Activated T-cell treated with anti-CD3 and anti-CD28 coated beads for 48 hours (primary cell): ENCODE data around the gene FBXW9.
"Not testable (repeated sequence)": the region's sequence is repeated elsewhere in the genome, so short reads cannot be mapped to it uniquely, and the experiment has no call there.

Experiments
- DNase-seq: peaks from one replicate; pipeline ENCODE4 v3.0.0-alpha.2; 2020; ENCODE audit warnings: low read depth

The FBXW9 gene

DNA sequence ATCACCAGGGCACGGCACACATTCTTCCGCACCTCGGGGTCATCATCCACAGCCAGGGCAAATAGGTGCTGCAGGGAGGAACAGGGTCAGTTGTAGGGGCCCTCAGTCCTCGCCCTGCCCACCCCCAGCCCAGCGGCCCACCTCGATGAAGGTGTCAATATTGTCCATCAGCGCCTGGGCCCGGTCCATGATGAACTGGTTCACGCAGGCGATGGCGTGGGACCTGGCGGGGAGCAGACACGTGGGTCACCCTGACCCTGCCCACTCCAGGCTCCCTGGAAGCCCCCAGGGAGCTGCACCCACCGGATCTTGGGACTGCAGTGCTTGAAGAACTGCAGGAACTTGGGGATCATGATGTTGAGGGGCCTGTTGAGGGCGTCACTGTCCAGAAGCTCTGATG is 18.7 kb upstream of the FBXW9 start:
- no peak for DNase-seq

DNA sequence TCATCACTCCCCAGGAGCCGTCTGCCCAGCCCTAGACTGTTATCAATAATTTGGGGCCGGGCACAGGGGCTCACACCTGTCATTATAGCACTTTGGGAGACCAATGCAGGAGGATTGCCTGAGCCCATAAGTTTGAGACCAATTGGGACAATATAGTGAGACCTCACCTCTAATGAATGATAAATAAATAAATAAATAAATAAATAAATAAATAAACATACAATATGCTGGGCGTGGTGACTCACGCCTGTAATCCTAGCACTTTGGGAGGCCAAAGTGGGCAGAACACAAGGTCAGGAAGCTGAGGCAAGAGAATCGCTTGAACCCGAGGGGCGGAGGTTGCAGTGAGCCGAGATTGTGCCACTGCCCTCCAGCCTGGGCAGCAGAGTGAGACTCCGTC is 16.9 kb upstream of the FBXW9 start:
- not testable (repeated sequence) for DNase-seq

DNA sequence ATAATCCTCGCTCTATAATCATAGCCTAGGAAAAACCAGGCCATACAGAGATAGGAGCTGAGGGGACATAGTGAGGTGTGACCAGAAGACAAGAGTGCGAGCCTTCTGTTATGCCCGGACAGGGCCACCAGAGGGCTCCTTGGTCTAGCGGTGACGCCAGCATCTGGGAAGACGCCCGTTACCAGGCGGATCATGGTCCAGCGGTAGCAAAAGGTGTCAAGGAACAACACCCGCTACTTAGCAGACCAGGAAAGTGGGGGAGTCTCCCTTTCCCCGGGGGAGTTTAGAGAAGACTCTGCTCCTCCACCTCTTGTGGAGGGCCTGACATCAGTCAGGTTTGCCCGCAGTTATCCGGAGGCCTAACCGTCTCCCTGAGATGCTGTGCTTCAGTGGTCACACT is 15.6 kb upstream of the FBXW9 start:
- not testable (repeated sequence) for DNase-seq

DNA sequence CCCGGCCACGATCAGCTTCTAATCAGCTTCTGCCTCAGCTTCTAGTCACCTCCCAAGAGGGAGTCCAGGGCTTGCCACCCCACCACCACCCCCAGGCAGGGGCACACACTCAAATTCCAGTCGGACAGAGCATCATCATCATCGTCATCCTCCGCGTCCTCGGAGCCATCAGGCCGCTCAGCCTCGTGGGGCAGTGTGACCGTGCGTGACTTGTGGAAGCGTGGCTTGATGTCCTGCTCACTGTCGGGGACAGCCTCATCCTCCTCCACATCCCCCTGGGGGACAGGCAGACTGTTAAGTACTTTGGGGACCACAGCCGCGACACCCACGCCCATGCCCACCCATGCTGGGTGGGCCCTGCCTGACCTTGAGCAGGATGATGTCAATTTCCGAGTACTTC is 14.8 kb upstream of the FBXW9 start:
- DNase-seq, result no peak

DNA sequence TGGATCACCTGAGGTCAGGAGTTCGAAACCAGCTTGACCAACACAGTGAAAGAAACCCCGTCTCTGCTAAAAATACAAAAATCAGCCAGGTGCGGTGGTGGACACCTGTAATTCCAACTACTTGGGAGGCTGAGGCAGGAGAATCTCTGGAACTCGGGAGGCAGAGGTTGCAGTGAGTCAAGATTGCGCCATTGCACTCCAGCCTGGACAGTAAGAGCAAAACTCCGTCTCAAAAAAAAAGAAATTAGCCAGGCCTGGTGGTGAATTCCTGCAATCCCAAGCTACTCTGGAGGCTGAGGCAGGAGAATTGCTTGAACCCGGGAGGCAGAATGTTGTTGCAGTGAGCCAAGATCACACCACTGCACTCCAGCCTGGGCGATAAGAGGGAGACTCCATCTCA is 12.2 kb upstream of the FBXW9 start:
- DNase-seq, result no peak

DNA sequence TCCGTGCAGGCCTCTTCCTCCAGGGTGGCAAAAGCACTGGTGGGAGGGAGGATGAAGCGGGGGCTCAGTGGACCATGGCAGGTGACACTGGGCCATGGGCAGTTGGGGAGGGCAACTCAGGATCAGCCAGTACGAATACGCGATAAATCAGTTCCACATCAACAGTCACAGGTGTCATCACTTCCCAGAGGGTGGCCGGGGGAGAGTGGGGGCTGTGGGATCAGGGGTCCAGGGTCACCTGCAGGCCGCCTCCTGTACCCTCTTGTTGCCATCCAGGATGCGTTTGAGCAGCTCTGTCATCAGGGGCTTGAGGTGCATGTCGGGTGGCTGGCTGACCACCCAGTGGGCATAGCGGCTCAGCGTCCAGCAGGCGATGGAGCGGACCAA is 9.9 kb upstream of the FBXW9 start:
- DNase-seq, result no peak

DNA sequence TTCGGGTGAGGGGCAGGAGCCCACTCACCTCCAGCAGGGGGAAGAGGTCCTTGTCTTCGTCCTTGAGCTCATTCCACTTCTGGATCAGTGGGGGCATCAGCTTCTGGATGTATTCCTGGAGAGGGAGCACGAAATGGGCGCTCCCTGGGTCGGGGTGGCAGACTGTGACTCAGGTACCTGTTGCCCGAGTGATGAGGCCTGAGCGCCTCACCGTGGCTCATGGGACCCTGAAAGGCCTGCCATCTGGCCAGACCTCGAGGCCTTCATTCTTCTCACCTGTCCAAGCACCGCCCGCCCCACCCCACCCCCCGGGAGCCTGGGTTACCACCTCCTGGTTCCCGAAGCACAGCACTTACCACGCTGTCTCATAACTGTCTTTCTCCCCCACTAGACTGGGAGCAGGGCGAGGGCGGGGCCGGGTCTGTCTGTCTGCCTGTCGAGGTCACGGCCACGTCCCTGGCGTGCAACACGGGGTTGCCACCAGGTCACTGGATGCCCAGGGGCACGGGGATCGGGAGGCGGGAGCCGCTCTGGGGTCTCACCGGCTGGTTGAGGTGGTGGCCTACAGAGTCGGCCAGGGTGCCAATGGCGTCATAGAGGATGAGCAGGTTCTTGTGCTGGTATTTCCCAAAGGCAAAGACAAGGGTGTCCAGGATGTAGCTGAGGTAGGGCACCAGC is 9.4 kb upstream of the FBXW9 start:
- no peak for DNase-seq

DNA sequence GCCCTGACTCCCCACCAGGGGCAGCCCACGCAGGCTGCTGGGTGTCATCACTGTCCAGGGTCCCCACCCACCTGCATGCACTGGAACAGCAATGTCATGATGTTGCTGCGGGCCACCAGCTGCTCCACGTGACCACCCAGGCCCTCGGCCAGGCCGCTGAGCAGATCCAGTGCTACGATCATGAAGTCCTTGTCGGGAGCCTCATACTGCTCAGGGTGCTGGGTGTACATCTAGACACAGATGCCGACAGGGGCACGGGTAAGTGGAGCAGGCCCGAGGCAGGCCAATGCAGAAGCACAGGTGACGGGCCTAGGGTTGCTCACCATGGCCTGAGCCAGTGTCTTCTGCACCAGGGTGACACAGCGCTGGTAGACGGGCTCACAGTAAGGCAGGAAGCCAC is 8.7 kb upstream of the FBXW9 start:
- DNase-seq, result no peak

DNA sequence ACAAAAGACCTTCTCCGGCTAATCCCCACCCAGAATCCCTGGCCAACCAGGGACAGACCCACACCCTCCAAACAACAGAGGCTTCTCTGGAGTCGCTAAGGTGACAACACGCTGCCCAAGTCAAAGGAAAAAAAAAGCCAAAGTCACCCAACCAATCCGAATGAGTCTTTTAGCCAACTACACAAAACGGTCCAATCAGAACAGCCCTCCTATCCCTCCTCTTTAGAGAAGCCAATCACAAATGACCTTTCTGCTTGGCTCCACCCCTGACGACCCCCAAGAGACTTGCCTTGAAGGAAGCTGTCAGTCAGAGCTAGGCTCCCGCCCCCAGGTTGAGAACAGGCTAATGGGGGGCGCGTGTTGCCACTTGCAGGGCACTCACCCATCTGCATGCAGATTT is 6.6 kb upstream of the FBXW9 start:
- DNase-seq, result no peak

DNA sequence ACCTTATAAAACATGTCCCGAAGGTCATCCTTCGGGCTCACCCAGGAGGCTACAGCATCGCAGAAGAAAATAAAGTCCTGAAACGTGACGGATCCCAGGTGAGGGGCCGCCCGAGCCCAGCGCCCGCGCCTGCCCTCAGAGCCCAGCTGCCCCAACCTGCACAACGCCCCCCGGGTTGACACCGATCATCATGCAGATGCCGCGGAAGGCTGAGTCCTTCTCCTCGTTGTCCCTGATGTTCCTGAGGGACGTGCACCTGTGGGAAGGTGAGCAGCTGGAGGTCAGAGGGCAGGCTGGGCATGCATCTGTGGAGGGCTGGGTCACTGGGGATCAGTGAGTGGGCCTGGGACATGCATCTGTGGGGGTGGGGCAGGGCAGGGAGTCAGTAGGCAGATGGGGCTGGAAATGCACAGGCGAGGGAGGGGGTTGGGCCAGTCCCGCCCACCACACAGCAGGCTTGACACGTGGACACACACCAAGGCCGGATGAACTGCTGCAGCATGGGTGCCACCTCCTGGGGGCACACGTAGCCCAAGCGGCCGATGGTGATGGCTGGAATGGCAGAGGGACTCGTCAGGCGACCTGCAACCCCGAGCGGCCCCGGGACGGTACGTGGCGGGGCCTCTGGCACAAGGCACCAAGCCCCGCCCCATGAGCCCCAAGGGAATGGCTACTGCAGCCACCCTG is 5.3 kb upstream of the FBXW9 start:
- no peak for DNase-seq

DNA sequence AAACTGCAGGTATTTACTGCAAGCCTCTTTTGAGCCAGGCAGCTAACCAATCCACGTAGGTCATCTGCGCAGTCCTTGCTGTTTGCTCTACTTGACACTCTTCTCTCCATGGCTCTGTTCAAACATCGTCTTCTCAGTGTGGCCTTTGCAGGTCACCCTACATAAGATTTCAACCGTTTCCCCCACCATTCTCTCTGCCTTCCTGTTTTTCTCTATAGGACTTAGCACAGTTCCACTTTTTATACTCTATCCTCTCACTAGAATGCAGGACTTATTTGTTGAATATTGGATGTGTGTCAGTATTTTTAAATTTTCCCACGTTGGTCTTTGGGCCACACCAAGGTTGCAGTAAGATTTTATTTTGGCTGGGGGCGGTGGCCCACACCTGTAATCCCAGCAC is 1.7 kb upstream of the FBXW9 start:
- no peak for DNase-seq

DNA sequence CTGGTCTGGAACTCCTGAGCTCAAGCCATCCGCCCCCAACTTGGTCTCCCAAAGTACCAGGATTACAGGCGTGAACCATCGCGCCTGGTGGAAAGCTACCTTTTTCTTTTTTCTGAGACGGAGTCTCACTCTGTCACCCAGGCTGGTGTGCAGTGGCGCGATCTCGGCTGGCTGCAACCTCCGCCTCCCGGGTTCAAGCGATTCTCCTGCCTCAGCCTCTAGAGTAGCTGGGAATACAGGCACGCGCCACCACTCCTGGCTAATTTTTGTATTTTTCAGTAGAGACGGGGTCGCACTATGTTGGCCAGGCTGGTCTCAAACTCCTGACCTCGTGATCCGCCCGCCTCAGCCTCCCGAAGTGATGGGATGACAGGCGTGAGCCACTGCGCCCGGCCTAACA is 994 bp upstream of the FBXW9 start:
- DNase-seq, result not testable (repeated sequence)

DNA sequence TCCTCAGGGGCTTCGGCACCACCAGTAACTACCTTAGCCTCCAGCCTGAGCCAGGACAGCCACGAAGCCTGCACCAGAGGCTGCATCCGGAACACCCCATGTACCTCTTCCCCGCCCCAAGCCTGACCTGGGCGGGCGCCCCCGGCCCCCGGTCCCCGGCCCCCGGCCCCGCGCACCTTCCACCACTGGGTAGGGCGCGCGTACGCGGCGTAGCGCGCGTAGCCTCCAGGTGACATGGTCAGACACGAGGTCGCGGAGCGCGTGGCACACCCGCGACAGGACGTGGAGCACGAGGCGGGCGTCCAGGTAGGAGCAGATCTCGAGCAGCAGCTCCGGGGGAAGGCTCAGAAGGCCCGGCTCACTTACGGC is 450 bp downstream of the FBXW9 start:
- no peak for DNase-seq

DNA sequence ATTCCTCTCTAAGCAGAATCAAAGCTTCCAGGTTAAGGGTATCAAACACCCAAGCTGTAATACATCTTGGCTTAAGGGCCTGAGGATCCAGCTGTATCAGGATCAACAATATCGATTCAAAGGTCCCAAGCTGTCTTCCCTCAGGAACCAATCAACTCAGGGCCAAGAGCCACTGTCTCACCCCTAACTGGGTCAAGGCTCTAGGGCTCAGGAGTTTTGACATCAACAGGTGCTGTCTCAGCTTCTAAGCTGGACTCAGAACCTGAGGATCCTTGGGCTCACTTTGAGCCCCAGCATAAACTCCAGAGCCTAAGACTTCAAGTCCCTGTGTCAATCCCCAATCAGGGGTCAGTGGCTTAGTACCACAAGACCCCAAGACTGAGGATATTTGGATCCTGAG is 917 bp downstream of the FBXW9 start:
- DNase-seq, result no peak

DNA sequence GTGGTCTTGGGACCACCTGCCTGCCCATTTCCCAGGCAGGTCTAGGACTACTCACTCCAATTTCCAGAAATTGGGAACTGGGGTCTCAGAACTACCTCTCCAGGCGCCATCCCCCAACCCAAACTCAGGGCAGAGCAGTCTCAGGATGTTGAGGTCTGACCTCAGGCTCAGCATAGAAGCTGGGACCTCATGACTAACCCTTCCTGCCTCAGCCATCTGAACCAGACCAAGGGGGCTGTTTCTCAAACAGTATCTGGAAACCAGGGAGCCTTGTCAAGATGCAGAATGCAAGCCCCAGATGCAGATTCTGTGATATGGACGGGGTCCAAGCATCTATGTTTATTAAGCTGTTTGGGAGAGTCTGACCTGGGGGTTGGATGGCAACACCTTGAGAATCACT is 1.3 kb downstream of the FBXW9 start:
- DNase-seq, result no peak

DNA sequence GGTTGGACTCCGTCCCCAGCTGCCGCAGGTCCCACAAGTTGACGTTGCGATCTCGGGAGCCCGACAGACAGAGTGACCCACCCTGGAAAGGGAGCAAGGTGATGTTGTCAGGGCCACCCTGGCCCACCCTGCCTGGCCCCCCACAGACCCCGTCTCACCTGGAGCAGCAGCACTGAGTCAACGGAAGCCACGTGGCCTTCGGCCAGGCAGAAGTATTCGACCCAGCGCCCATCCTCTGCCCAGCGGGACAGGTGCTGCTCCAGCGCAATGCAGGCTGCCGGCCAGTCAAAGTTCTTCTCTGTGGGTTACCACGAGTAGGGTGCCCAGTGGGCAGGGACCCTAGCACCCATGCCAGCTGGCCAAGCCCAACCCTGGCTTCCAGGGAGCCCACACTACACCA is 1.8 kb downstream of the FBXW9 start:
- no peak for DNase-seq

DNA sequence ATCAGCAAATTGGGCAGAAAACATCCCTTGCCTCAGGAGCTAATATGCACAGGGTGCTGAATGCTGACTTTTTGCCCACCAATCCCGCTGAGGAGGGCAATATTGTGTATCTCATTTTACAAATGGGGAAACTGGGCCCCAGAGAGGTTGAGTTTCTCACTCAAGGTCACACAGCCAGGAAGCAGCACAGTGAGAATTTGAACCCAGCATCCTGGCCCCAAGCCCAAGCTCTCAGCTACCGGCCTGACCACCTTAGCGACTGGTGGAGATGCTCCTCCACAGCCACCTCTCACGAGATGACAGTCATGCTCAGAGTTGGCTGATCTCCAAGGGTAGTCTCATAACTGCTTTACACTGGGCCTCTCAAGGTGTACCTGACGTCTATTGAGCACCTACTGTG is 3.5 kb downstream of the FBXW9 start:
- no peak for DNase-seq

DNA sequence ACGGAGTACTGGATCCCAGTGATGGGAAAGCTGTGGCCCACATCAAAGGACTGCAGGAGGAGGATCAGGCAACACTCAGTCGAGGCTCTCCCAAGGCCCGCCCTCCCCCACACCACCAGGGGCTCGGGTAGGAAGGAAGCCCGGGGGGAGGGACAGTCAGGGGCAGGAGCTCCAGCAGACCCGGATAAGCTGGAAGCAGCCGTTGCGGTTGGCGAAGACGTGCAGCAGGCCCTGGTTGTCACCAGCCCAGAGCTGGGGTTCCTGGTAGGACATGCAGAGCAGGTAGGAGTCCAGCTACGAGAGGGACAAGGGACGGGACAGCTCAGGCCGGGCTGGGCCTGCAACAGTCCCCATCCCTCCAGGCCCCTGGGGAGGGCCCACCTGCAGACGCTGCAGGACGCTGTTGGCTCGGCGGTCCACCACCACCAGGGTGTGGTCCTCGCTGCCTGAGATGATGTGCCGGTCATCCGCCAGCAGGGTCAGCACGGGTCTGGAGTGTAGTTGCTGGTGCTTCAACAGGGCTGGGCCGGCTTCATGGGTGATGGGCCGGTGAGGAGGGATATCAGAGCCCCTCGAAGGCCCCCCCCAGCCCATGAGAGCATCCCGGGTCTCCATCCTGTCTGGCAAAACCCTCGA is 6.7 kb downstream of the FBXW9 start:
- DNase-seq, result no peak

DNA sequence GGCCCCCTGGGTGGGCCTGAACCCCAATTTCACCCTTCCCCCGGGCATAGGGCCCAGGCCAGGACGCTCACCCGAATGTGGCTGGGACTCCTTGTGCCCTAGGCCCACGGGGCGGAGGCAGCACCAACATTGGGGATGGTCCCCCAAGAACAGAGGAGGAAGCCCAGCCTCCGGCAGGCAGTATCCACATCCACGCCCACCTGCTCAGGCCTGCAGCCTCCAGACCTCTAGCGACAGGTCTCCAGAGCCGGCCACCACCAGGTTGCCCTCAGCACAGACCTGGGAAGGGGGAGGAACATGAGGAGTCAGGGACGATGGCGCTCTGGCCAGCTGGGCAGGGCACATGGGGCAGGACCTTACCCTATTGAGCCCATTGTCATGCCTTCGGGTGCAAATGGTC is 7.4 kb downstream of the FBXW9 start:
- no peak for DNase-seq

DNA sequence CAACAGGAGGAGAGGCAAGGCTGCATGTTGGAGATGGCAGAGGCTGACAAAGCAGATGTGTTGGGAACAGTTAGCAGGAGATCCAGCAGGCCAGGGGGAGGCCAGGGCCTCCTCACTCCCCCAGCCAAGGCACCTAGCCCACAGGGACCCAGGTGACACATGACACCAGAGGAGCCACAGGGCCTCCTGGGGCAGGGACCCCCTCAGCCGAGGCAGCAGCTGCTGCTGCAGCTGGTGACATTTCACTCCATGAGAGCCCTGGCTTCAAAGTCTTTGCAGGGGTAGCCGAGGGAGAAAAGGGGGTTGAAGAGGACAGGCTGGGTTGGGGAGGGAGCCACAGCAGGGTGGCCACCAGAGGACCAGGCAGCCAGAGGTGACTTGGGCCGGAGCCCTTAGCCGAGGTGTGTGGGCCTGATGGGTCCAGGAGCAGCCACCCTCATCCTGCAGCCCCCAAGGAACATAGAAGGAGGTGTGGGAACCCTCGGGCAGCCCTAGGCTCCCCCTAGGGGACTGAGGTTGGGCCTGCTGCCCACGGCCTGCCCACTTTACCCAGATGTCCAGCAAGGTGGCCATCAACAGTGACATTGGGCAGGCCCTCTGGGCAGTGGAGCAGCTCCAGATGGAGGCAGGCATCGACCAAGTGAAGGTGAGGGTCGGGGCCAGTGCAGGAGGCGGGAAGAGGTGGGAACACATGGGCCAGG is 8.8 kb downstream of the FBXW9 start, which contains the start of gene GNG14:
Gene GNG14, plus strand, starts transcription at position 503 of the 701 bp plus-strand sequence. Its CDS starts 51 bp downstream, at position 554.
- DNase-seq, result no peak

DNA sequence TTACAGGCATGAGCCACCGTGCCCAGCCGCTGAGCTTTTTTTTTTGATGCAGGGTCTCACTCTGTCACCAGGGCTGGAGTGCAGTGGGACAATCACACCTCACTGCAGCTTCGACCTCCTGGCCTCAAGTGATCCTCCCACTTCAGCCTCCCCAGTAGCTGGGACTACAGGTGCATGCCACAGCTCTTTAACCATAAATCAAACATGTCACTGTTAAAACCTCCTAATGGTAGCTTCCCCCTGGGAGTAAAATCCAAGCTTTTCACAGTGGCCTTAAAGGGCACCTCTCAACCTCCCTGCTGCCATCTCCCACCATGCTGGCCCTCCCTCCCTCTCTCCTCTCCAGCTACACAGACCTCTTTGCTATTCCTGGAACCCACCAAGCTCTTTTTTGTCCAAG is 10.6 kb downstream of the FBXW9 start:
- no peak for DNase-seq

DNA sequence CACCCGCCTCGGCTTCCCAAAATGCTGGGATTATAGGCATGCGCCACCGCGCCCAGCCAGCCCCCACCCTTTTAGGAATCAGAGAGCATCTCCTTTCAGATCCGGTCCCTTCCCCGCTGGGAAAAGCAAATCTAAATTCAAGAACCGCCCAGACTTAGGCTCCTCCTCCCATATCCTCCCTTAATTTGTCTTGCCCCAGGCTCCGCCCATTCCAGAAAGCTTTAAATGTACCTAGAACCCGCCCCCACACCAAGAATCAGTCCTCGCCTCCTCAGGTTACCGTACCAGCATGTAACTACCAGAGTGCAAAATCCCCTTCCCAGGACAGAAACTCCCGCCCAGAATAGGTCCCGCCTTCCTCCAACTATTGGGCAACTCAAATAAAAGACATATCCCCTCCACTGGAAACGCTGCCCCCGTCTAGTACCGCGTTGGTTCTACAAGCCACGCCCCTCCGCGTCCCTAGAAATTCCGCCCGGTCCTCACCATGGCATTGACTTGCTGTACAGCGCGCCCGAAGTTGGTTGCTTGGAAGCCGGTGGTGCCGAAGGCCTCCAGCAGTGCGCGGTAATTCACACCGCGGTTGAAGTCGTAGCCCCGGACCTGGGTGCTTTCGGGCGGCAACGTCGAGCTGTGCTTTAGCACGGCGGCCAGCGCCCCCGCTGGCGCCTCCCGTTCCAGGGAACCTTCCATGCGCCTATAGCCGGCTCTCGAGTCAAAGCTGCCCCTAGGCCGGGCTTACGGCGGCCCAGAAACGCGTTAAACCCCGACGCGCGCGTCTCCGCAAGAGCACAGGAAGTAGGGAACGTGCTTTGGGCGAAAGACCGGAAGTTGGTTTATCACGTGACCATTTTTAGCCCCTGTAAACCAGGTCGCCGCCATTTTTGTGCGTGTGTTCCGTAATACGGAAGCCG is 15.1 kb downstream of the FBXW9 start, which contains the start of gene DHPS:
Gene DHPS, minus strand, starts transcription at position 807 of the 914 bp plus-strand sequence. Its CDS starts 114 bp downstream, at position 693.
- peak; percentile 82 for DNase-seq
